ENCODE measurements around the gene LMBR1.
"Not testable (repeated sequence)": the region's sequence is repeated elsewhere in the genome, so short reads cannot be mapped to it uniquely, and the experiment has no call there.

LMBR1 gene

DNA sequence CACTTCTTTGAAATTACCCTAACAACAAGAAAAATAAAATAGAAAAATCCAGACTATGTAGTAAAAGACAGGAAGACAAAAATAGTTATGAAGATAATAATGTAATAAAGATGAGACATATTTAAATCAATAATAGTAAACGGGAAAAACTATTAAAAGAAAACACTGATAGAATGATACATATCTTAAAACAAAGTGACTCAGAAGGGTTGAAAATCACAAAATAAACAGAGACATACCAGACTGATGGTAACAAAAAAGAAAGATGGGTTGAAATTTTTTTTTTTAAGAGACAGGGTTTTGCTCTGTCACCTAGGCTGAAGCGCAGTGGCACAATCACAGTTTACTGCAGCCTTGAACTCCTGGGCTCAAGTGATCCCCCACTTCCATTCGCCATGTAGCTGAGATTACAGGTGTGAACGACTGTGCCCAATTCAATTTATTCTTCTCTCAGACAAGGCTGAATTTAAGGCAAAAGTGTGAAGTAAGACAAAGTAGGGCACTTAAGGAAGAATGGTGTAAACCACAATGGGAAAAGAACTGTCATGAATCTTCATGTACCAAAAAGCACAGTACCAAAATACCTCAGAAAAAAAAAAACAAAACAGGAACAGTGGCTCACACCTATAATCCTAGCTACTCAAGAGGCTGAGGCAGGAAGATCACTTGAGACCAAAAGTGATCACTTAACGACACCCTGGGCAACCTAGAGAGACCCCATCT lies 47.4 kb downstream of the LMBR1 start:
- DNase-seq = peak; percentile 35

DNA sequence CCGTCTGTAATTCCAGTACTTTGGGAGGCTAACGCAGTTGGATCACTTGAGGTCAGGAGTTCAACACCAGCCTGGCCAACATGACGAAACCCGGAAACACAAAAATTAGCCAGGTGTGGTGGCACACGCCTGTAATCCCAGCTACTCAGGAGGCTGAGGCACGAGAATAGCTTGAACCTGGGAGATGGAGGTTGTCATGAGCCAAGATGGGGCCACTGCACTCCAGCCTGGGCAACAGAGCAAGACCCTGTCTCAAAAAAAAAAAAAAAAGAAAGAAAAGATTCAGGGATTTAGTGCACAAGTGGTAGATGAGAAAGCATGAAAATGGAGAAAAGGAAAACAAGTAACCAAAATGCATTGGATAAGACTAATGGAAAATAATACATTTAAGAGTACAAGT lies 49.4 kb downstream of the LMBR1 start:
- DNase-seq = not testable (repeated sequence)

DNA sequence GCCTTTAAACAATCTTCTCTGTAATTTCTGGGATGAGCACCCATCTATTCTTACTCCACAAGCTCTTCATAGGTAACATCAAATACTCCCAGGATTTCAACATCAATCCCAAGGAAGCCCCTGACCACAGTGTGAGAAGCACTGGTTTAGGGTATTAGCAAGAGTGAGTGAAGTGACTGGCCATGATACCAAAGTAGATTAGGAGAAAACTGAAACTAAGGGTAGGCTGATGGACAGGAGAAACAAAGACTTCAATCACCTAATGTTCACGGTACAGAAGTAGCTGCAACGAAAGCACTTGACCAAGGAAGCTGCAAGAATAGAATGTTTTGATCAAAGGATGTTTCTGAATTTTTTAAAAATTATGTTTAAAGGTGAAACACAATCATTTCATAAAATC lies 49.8 kb downstream of the LMBR1 start:
- no peak for DNase-seq

DNA sequence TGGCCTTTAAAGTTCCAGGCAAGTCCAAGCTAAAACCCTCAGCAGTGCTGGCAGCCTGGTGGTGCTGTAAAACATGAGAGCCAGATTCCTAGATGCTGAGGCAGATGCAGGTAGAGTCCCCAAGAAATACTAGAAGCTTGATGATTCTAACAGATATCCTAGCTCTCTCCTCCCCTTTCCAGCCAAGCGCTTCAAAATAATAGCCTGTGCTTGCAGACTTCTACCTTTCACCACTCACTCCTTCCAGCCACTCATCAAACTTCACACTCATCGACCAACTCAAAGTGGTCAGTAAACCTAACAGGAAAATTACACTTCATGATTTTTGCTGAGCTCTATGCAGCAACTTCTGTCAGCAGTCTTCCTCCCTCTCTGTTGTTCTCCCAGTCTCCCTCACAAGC lies 50.2 kb downstream of the LMBR1 start:
- no peak for DNase-seq

DNA sequence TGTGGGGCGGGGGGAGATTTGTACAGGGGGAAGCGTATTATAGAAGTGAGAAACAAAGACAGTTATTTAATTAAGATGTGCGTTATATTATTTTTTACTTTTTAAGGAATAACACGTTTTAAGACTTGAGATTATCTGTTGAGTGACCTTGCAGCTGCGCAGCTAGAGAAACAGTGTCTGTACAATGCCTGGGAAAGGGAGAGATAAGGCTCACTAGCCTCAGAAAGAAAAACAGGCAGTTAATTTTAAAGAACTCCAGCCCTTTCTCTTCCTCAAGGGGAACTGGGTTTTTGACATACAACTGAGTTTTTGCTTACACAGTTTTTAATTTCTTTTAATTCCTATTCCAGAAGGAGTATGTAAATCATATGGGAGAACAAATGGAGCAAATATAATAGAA lies 50.7 kb downstream of the LMBR1 start:
- no peak for DNase-seq

DNA sequence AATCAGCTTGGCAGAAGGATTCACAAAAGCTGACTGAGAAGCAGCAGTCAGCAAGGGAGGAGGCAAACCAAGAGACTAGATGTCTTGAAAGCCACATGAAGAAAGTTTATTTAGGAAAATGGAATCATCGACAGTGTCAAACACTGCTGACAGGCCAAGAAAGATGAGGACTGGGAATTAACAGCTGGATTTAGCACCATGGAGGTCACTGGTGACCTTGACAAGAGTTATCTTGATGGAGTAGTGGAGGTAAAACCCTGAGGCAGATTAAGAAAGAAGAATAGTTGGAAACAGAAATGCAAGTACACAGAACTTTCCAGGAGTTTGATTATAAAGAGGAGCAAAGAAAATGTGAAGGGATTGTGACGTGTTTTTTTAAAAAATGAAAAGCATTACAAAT lies 51.5 kb downstream of the LMBR1 start:
- no peak for DNase-seq

DNA sequence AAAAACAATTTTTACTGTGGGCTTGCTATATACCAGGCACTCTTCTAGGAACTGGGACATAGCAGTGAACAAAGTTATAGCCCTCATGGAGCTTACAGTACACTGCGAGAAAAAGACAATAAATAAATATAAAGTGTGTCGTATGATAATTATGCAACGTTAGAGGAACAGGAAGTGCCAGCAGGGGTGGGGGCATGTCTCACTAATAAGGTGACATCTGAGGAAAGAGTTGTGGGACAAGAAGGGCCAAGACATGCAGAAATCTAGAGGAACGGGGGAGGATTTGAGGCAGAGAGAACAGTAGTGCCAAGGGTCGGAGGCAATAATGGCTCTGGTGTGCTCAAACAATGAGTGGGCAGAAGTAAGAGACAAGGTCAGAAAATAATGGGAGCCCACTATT lies 52.8 kb downstream of the LMBR1 start:
- peak; percentile 16 for DNase-seq

DNA sequence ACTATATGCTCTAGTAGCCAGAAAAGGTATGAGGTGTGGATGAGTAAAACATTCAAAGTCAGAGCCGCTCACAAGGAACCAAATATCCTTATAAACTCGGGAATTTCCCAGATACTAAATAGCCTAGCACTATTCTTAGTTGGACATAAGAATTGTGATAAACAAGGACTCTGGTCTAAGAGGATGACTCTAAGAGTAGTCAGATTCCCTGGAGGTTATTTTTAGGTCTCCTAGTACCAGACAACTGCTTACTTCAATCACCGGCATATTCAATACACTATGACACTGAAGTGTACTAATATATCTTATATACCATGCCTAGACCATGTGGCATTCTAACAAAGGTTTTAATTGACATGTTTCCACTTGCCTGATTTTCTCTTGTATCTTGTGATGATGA lies 56.5 kb downstream of the LMBR1 start:
- peak; percentile 11 for DNase-seq

DNA sequence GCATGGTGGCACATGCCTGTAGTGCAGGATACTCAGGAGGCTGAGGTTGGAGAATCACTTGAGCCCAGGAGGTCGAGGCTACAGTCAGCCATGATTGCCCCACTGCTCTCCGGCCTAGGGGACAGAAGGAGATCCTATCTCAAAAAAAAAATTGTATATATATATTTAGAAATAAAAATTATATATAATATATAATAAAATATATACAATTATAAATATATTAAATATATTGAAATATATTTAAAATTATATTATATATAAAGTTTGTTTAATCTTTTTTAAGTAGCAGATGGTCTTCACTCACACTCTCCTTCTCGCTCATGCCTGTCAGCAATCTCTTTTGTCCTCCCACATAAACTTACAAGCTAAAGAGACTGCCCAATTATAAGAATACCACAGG lies 58.5 kb downstream of the LMBR1 start:
- DNase-seq = no peak

DNA sequence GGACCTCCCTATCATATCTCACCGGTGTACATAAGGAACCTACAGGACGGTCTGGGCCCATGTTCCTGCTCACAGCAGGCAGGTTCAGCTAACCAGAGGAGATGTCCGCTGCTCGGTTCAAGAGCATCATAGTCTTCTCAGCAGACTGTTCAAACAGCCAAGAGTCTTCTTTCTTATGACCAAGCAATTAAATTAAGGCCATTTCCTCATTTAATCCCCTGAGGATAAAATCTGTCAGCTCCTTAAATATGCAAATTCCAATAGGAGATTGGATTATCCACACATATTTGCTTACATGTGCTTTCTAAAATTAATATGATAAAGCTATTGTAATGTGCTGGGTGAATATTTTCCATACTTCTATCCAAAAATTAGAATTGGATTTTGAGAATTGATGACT lies 59.7 kb downstream of the LMBR1 start:
- DNase-seq = no peak

DNA sequence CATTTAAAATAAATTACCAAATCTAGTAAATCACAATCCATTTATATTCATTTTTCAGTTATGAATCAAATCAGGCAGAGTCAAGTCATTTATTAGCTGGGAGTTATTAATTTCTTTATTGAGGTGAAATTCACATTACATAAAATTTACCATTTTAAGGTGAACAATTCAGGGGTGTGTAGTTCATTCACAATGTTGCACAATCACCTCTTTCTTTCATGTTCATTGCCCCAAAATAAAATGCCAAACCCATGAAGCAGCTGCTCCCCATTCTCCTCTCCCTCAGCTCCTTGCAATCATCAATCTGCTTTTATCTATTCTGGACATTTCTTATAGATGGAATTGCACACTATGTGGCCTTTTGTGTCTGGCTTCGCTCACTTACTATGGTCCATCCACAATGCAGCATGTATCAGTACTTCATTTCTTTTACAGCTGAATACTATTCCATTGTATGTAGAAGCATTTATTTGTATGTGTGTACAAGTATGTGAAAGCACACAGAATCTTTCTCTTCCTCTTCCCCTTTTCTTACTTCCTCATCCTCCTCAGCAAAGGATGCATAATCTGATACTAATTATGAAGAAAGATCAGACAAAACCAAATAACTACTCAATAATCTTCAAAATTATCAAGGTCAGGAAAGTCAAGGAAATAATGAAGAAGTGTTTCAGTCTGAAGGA lies 60.6 kb downstream of the LMBR1 start:
- no peak for DNase-seq

DNA sequence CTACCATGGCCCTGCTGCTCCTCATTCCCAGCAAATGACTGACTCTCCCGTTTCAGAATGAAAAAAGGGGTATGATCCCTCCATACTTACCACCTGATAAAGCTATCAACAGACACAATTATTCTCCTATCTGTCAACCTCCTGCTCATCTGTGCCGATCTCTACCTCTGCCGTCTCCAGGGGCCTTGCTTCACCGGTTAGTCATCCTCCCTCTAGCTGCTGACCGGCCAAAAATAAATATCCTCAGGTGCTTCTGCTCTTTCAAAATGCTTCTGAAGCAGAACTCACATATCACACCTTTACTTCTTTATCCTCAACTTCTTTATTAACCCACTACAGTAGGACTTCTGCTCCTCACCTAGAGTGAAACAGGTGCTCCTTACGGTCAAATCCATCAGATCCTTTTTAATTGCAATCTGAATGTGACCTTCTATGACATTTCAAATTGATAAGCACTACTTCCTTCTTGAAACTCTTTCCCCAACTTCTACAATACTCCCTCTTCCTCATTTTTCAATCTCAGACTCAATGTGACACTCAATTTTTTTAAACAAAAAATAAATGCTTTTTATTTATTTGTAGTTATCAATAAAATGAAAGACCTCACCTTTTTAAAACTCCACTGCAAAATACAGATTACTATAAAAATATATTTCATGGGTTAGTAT lies 63.2 kb downstream of the LMBR1 start:
- DNase-seq = no peak

DNA sequence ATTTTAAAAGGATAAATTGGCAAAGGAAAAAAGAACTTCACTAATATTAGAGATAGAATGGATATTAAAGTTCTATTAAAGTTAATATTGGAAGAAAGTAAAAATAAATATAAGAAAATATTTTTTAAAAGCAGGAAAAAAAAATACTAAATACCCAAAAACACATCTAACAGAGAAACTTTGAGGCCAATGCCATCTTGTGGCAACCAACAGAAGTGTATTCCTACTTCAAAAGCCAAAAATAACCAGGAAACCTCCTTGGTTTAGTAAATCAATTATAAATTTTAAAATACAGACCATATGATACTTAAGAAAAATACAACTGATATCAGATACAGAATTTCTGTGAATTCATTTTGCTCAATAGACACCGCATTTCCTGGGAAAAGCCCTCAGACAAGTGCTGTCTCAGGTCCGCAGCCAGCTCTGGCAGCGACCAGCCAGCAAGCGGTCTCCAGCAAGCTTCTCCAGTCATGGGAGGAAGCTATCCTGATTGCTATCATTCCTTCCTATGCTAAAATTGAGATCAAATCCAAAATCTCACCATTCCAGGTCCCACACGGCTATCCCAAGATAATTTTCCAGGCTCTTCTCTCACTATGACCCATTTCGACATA lies 65.3 kb downstream of the LMBR1 start:
- DNase-seq = peak; percentile 9

DNA sequence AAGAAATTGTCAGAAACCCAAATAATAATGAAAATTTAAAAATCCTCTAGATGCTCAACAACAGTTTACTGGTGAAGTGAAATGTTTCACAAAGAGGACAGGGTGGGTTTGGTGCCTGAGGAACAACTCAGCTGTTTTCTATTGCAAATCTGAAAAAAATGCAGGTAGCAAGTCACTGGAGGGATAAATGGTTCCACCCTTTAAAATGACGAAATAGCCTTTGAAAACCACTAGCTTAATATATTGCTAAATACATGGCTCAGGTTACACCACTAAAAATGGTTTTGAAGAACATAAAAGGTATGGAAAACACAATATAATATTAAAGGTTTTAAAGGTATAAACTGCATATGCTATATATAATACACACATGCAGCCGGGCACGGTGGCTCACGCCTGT lies 69.5 kb downstream of the LMBR1 start:
- DNase-seq = no peak

DNA sequence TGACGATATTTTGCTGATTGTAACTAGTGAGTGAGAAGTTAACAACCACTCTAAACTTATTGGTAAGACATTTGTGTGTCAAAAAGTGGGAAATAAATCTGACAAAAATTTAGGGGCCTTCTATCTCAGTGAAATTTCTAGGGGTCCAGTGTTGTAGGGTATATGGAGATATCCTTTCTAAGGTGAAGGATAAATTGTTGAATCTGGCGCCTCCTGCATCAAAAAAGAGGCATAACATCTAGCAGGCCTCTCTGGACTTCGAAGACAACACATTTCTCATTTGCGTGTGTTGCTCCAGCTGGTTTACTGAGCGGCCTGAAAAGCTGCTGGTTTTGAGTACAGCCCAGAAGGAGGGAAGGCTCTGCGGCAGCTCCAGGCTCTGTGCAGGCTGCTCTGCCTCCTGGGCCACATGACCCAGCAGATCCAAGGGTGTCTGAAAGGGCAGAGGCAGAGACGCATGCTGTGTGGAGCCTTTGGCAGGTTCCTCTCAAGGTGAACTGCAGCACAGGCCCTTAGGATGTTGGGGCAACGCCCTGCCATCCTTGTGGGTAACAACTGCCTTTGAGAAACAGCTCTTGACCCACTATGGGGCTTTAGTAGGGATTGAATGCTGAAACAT lies 72.4 kb downstream of the LMBR1 start:
- no peak for DNase-seq

DNA sequence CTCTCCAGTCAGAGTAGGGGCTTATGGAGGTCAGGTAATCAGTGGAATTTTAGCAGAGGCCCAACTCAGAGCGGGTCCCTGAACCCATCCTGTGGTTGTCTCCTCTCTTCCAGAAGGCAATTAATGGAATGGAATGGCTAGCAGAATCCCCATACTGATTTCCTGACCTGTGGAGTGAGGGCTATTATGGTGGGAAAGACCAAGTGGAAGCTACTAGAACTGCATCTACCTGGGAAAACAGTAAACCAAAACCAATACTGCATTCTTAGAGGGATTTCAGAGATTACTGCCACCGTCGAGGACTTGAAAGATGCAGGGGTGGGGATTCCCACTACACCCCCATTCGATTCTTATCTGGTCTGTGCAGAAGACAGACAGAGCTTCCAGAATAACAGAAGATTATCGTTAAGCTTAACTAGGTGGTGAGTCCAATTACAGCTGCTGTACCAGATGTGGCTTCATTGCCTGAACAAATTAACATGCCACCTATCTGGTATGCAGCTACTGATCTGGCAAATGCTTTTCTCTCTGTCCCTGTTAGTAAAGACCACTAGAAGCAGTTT lies 73.2 kb downstream of the LMBR1 start:
- DNase-seq = no peak

DNA sequence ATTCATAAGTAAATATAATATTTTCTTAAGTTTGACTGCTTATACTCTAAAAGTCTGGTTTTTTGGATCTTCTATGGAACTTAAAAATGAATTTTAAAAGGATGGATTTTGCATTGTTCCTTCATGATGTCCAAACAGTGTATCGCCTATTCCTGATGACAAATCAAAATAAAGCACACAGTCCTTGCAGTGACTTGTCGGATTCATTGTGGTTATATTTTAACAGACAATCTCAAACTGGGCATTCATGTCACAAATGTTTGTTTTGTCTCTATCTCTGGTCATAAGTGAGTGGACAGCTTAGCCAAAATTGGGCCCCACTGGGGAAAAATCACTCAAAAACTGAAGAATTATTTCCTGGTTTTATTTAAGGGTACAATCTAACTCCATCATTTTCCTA lies 74.8 kb downstream of the LMBR1 start:
- no peak for DNase-seq

DNA sequence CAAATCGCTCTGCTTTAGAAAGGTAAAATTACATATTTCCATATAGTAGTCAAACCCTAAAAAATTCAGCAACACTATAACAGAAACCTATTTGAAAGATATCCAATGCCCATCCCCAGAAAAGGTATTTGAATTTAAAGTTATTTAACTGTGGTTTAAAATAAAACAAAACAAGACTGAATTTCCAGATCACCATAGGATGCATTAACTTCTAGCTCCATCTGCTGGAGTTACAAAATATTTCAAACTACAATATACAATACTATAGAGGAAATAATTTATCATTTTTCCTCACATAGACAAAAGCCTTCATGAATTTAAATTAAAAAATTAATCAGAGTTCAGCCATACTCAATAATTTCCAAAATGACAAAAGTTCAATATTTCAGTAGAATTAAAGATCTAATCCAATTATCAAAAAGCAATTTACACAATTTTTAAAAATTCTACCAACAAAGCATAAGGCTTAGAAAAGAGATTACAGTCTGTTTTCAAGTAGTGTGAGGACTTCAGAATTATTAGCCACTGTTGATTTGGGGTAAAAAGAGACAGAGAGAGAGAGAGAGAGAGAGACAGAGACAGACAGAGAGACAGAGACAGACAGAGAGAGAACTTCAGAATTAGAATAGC lies 75.9 kb downstream of the LMBR1 start:
- peak; percentile 19 for DNase-seq

DNA sequence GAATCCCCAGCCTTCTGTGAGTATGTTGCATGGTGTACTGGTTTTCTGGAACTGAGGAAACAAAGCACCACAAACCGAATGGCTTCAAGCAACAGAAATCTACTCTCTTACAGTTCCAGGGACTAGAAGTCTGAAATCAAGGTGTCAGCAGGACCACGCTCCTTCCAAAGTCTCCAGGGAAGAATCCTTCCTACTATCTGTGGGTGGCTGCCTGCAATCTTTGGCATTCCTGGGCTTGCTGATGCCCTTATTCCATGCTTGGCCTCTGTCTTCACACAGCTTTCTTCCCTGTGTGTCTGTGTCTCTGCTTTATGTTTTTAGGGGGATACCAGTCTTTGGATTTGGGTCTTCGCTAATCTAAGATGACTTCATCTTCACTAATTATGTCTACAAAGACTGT lies 81.3 kb downstream of the LMBR1 start:
- no peak for DNase-seq

DNA sequence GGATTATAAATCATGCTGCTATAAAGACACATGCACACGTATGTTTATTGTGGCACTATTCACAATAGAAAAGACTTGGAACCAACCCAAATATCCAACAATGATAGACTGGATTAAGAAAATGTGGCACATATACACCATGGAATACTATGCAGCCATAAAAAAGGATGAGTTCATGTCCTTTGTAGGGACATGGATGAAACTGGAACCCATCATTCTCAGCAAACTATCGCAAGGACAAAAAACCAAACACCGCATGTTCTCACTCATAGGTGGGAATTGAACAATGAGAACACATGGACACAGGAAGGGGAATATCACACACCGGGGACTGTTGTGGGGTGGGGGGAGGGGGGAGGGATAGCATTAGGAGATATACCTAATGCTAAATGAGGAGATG lies 89.3 kb downstream of the LMBR1 start:
- DNase-seq = not testable (repeated sequence)

DNA sequence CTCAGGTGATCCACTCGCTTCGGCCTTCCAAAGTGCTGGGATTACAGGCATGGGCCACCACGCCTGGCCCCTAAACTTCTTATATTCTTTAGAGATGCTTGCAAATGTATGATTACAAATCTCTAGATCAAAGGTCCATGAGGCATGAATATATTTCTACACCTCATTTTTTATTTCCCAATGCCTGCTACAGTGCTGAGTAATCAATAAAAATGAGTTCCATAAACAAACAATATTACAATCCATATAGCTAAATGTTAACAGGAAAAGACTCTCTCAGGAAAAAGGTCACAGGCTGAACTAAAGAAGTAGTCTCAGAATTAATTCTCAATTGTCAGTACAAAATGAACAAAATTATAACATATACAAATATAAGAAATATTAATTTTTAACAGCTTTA lies 90.8 kb downstream of the LMBR1 start:
- DNase-seq = no peak

DNA sequence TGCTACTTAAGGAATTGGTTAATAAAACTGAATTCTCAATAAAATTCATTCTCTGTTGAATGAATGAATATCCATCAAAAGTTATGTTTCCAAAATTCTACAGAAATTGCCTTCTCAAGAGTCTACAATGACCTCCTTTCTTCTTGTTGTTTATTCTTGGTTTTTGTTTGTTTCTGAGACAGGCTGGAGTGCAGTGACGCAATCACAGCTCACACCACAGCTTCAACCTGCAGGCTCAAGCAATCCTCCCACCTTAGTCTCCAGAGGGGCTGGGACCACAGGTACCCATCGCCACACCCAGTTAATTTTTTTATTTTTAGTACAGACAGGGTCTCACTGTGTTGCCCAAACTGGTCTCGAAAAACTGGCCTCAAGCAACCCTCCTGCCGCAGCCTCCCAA lies 97.6 kb downstream of the LMBR1 start:
- DNase-seq = no peak

Data from fibroblast of skin of back (primary cell).